ENCODE results near the gene LYPLAL1. TPM values are rescaled to one million over a fixed set of nuclear protein-coding genes. Genes with fewer than 3 reads are reported as not detected.
A peak's percentile ranks its signal among the peaks of the same experiment; 100 is the strongest.

Gene LYPLAL1
- total RNA-seq, 1 experiment from 2014 or later, result 21.1 TPM

DNA sequence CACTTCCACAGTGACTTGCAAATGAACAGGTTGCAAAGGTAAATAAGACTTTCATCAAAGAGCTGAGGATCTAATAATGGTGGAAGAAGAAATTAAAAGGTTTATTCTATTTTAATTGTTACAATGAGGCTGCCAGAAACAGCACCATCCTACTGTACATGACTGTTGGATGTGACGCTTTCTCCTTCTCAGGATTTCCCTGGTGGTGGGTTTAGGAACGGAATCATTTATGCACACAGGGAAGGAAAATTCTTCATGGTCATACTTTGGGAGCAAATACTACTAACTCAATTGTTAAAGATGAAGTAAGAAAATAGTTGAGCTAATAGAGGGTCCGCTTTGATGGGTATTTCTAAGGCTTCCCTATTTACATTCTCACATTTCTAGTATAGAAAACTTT is 22.2 kb upstream of the LYPLAL1 start:
- Mint-ChIP-seq H3K27ac (no peak overlapping the region), H3K9me3 (no peaks in the 10 kb centered on the region), H3K4me1 (peaks cover 6% of the 10 kb centered on the region in 2 experiments; a peak in 2 of 4 replicates), H3K27me3 (ENCODE audit: low read depth) (no peaks in the 10 kb centered on the region), H3K4me3 (no peak overlapping the region), H3K36me3 (ENCODE audit: insufficient read depth in 1 of 3, low read depth in 3 of 3) (no peaks in the 10 kb centered on the region)
- H3K4me2 ChIP-seq (ENCODE audit: insufficient read depth, insufficient read length, low read length), result no peak overlapping the region
- no peak overlapping the region for H2AFZ ChIP-seq (ENCODE audit: low read length)
- no peak overlapping the region for H4K5ac ChIP-seq (ENCODE audit: insufficient read length, low read depth, low read length)
- H3K27ac ChIP-seq (ENCODE audit: insufficient read length, low read depth, low read length), result no peak overlapping the region
- WGBS (ENCODE audit: extremely low coverage, insufficient read length, low lambda C conversion rate), result no CpG with 5 or more reads among the region's 3 CpGs
- H3K79me1 ChIP-seq (ENCODE audit: insufficient read depth, low read depth, low read length, poor library complexity, severe bottlenecking), result no peaks in the 10 kb centered on the region
- no peak overlapping the region for H3T11ph ChIP-seq (ENCODE audit: low read length)
- no peak overlapping the region for H2BK15ac ChIP-seq (ENCODE audit: low read depth, low read length)
- H3K27me3 ChIP-seq (ENCODE audit: insufficient read depth, low read length), result no peaks in the 10 kb centered on the region
- no peak overlapping the region for H3K18ac ChIP-seq (ENCODE audit: insufficient read length, low read depth, low read length)
- no peaks in the 10 kb centered on the region for H3K9me3 ChIP-seq (ENCODE audit: control insufficient read depth, low read depth, low read length)
- no peaks in the 10 kb centered on the region for H3K79me2 ChIP-seq (ENCODE audit: insufficient read depth, low read length)
- no peak for DNase-seq
- H3K4ac ChIP-seq (ENCODE audit: low read depth, low read length), result no peak overlapping the region
- no peak overlapping the region for H3K9ac ChIP-seq (ENCODE audit: extremely low read depth, insufficient read length, low read length)
- TF ChIP-seq, protein P1, sequence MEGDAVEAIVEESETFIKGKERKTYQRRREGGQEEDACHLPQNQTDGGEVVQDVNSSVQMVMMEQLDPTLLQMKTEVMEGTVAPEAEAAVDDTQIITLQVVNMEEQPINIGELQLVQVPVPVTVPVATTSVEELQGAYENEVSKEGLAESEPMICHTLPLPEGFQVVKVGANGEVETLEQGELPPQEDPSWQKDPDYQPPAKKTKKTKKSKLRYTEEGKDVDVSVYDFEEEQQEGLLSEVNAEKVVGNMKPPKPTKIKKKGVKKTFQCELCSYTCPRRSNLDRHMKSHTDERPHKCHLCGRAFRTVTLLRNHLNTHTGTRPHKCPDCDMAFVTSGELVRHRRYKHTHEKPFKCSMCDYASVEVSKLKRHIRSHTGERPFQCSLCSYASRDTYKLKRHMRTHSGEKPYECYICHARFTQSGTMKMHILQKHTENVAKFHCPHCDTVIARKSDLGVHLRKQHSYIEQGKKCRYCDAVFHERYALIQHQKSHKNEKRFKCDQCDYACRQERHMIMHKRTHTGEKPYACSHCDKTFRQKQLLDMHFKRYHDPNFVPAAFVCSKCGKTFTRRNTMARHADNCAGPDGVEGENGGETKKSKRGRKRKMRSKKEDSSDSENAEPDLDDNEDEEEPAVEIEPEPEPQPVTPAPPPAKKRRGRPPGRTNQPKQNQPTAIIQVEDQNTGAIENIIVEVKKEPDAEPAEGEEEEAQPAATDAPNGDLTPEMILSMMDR (conservative IDR thresholded peaks at IDR 0.05), result 0 out of 3 replicates have a peak, but pooled peaks have one; percentile 27
- H2BK5ac ChIP-seq (ENCODE audit: insufficient read length, low read length), result no peak overlapping the region
- H2BK20ac ChIP-seq (ENCODE audit: low read depth, low read length, poor library complexity, severe bottlenecking), result no peak overlapping the region
- H4K91ac ChIP-seq (ENCODE audit: insufficient read length, low read depth, low read length), result no peak overlapping the region
- H3K14ac ChIP-seq (ENCODE audit: insufficient read depth, low read length), result no peak overlapping the region
- H4K20me1 ChIP-seq (ENCODE audit: control insufficient read depth, insufficient read depth, insufficient read length), result no peaks in the 10 kb centered on the region
- no peak overlapping the region for H3K56ac ChIP-seq (ENCODE audit: insufficient read length, low read depth, low read length)
- H3K23ac ChIP-seq (ENCODE audit: insufficient read length, low read depth, low read length), result no peak overlapping the region
- no peak overlapping the region for H2BK12ac ChIP-seq (ENCODE audit: insufficient read length, low read depth, low read length)
- no peak overlapping the region for H2AK5ac ChIP-seq (ENCODE audit: insufficient read length, low read length)
- H3K4me1 ChIP-seq (ENCODE audit: insufficient read depth, low read length), result 0 out of 2 replicates have a peak, but pooled peaks cover 2% of the 10 kb centered on the region
- H2BK120ac ChIP-seq (ENCODE audit: low read depth, low read length, poor library complexity, severe bottlenecking), result no peak overlapping the region
- H4K8ac ChIP-seq (replicated peaks; ENCODE audit: insufficient read length, low read depth, low read length), result no peak overlapping the region
- H3K23me2 ChIP-seq (ENCODE audit: insufficient read length, low read depth, low read length, poor library complexity, severe bottlenecking), result no peaks in the 10 kb centered on the region
